T-helper 2 cell treated with Interferon-gamma antibody and Interleukin-4, amounts not matched to agents 100 ng/mL and 5 ng/mL, for 36 hours (primary cell): ENCODE measurements around the gene SLC1A2. TPM values are rescaled to one million over a fixed set of nuclear protein-coding genes. Genes with fewer than 3 reads are reported as not detected.

ENCODE experiments used
- intact Hi-C: fragments of 100-400 bp; cut with micrococcal nuclease; formaldehyde crosslinking; loops from one replicate; pipeline ENCODE4 v1.15.1; 2023
- total RNA-seq: library from RNA; stranded (reverse); gene quantifications from 2 replicates; pipeline ENCODE4 v1.2.3, GENCODE V29; 2022

SLC1A2 gene
- total RNA-seq, 1 donor from 2014 or later = not detected

DNA sequence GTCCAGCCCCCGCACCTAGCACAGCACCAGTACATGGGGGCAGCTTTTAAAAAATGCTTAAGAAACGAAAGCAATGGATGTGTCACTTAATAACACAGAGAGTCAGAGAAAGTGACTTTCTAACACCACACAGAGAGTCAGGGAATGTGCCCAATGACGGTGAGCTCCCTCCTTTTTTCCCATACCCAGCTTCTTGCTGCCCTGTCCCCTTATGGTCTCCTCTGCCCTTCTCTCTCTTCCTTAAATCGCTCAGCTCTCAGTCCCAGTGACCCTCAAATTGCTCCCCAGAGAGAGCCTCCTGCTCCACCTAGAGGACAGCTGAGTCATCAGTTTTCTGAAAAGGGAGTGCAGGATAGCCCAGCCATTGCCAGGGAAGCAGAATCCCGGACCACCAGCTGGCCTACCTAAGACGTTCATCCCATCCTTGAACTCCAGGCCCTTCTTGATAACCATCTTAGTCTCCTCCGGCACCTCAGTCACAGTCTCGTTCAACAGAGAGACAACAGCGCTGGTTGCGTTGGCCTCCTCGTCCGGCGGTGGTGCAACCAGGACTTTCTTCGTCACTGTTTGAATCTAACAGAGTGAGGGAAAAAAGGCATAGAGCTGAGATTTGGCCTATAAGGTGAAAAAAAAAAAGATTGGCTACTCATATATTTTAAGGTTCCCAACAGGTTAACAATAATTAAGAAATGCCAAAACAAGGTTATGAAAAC lies 113.5 kb downstream of the SLC1A2 start:
- intact Hi-C loops = loop anchor here (5.0 to 10.0 kb wide), 2 partner anchors 311 to 379 kb away; no protein-coding TSS in a partner anchor

DNA sequence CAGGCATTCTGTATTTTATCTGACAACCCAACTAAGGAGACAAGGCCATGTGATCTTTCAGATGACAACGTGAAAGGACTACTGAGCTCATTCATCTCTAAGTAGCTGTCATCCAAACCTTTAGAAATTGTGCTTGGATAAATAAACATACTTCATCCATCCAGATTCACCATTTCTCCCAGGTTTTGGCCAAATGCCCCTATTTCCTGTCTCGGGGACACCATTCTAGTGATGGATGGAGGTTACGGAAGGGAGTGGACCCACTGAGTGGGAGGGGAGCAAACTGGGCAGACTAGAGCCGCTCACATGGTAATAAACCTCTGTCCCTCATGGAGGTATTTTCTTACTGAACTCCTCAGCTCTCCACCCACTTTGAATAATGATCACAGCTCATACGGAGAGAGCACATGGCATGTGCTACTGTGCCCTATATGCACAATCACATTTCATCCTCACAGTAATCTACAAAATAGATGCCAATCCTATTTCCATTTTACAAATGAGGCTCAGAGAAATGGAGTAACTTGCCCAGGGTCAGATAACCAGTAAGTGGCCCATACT lies 114.4 kb downstream of the SLC1A2 start:
- intact Hi-C loops = loop anchor here (5.0 to 10.0 kb wide), 2 partner anchors 310 to 378 kb away; no protein-coding TSS in a partner anchor

DNA sequence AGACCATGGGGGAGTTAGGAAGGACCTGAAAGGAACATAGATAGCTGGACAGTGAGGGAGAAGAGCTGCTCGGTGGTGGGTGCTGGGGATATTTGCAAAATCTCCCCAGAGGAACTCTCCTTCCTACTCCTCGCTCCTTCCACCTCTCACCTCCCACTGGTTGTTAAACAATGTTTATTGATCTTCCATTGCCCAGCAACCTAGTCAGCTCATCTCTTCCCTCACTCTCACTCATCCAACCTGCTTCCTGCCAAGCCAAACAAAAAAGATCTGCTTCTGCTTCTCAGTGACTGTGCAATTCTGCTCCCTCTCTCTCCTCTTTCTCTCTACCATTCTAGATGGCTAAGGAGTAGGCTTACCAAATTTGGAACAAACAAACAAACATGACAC lies 115.0 kb downstream of the SLC1A2 start:
- intact Hi-C loops = loop anchor here (10.0 kb wide), 1 partner anchor 310 kb away; no protein-coding TSS in a partner anchor

DNA sequence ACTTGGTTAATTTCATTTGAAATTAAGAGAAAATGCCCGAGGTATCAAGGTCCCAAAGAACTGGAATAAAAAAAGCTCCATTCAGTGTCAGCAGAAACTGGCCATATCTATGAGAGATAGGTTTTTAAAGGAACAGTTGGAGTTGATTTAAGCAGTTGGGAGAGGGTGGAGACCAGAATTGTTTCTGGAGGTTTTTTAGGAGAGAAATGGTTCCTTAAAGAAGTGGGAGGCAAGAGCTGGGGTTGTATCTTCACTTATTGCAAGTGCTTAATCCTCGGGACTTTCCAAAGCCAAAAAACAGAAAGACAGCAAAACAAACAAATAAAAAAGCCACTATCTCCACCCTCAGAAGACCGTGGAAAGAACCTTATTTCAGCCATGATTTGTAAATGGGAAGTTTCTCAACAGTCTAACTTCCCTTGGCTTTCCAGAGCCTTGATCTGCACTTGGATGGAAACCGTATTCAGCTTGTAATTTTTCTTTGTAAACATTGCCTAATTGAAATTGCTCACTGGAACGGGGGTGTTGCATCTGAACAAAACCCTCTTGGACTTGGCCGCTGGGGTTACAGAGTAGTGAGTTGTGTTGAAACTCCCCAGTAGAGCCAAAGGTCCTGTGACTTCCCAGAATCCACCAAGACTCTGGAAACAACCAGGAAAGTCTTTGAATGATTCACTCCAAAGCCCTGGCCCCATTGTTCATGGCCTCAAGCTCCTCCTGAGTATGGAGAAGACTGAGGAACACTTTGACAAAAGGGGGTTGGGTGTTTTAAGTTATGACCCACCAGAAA lies 115.6 kb downstream of the SLC1A2 start:
- intact Hi-C loops = loop anchor here (10.0 kb wide), 1 partner anchor 309 kb away; no protein-coding TSS in a partner anchor

DNA sequence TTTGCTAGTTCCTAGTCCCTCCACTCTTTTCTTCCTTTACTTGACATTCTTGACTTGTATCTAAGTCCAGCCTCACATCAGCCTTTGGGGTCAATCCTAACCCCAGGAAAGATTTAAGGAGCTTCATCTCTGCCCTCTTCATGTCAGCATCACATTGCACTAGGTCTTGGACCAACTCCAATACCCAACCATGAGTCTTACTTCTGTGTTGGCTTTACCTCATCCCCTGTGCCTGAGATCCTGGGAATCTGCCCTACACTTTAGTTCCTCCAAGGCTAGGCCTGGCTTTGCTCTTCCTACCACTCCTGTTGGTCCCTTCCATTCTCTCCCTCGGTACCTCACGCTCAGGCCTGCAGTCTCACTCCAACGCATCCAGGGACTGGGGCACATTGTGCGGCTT lies 117.0 kb downstream of the SLC1A2 start:
- intact Hi-C loops = loop anchor here (10.0 kb wide), 1 partner anchor 308 kb away; no protein-coding TSS in a partner anchor

DNA sequence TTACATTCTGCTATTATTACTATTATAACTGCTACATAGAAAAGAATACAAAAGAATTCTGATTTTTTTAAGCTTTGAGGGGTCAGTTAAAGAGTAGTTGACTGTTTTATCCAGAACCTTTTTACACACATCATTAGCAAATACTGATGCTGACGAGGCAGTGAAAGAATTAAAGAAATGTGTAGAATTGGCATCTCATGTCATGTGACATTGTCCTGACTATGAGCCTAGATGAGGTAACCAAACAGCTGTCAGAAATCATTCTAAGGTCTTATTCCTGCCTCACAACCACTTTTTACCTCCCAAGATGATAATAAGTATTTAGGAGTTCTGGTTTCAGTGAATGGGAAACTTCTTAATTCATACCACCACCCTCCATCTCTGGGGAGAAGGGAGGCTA lies 121.0 kb downstream of the SLC1A2 start:
- intact Hi-C loops = no loop called here

DNA sequence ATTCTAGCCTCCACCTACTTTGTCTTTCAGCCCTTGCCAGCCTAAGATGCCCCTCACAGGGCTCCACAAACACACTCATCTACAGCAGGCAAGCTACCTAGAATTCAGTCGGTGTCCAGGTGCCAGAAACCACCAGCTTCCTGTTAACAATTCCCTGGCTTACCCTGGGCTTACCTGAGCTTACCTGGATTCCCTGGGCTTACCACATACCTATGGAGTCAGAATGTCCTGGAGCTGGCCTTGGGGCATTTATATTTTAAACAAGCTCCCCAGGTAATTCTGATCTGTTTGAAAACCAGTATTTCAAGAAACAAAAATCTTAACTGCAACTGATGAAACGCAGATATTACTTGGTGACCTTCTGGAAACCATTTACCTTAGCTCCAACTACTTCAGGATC lies 123.6 kb downstream of the SLC1A2 start:
- intact Hi-C loops = no loop called here

DNA sequence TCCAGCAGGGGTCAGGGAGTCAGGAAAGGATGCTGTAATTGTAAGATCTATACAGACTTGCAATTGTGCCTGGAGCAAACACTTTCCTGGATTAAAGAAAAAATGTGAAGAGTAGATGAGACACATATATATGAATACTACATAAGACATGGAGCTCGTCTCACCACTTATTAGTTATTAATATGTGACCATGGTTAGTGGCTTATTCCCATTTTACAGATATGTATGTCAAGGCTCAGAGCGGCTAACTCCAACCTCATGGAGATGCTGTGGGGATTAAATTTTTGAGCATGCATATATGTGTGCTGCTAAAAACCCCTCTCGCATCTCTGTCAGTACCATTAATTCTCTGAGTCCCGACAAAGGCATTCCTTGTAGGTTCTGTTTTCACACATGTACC lies 125.7 kb downstream of the SLC1A2 start:
- intact Hi-C loops = no loop called here

DNA sequence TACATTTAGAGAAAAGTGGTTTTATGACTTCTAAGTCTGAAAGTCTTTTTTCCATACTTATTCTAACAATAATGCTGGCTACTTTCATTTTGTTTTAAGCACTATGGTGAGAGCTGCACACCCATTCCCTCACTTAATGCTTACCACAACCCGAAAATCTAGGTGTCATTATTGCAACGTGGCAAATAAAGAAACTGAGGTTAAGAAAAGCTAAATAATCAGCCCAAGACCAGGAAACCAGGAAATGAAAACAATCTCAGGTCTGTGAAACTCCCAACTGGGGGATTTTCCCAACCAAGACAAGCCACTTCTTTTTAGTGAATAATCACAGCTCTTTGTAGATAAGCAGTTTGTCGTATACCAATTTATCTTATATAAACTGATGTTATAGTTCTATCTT lies 126.3 kb downstream of the SLC1A2 start:
- intact Hi-C loops = no loop called here

DNA sequence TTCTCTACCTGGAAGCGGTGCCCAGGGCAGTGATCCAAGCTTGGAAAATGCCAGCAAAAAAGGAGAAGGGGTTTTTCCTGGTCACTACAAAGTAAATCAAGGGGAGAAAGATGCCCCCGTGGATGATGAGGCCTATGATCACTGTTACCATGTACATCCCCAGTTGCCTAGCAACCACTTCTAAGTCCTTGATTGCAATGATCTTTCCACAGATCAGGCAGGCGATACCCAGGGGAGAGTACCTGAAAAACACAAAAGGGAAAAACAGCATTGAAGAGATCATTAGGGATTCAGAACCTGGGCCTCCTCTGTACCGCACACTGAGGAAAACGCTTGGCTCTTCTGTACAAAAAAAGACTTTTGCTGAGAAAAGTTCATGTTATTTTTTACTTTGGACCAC lies 127.1 kb downstream of the SLC1A2 start:
- intact Hi-C loops = no loop called here

DNA sequence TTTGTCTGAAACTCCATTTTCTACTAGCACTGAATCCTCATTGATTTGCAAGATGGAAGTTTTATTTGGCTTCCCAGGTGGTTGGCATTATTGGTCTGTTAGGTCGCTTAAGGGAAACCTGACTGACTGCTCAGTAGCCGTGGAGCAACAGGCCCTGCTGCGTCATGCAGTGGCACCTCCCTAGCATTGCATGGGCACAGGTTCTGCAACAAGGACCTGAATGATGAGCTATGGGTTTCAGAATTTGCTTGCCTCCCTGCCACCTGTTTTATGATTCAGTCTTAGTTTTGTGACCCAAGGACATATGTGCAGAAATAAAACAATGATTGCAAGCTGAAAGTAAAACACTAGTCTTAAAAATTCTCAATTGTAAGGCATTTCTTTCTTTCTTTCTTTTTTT lies 128.5 kb downstream of the SLC1A2 start:
- intact Hi-C loops = no loop called here

DNA sequence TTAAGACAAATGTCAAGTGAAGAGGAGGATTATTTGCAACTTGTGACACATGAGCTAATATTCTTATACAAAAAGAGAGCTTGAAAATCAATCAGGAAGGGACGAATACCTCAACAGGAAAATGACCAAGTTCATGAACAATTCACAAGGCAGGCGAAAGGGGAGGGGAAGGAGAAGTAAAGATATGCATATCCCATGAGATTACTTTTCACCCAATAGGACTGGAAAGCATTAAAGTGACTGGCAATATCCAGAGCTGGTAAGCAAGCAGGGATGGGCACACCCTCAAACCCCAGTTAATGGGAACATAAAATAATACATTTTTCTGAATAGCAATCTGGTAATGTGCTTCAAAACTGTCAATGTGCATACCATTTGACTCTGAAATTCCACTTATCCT lies 129.5 kb downstream of the SLC1A2 start:
- intact Hi-C loops = no loop called here

DNA sequence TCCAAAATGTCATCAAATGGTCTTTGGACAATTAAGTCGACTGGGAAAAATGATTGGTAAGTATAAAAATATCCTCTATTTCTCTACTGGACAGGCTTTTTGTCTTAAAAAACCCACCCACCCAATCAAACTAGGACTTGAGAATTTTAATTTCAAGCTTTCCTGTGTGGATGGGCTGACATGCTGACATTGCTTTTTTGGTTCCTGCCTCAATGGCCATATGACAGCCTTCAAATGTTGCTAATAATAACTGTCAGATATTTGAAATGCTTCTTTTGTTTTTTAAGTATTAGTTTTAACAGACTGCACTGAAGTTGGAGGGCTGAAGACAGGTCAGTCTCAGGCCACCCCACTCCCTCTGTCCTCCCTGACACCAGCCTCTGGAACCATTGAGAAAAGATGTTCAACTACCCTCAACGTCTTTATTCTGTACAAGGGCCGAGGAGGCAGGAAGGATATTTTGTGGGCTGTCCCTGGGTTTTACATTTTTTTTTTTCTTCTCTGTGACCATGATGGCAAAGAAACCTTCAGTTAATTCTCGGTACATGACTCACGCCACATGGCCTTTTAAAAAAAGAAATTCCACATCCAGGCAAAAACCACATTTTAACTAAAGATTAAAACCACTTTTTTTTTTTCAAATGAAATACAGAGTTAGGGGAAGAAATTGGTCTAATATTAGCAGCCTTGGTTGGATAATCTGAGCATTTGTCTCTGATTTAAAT lies 130.4 kb downstream of the SLC1A2 start:
- intact Hi-C loops = no loop called here

DNA sequence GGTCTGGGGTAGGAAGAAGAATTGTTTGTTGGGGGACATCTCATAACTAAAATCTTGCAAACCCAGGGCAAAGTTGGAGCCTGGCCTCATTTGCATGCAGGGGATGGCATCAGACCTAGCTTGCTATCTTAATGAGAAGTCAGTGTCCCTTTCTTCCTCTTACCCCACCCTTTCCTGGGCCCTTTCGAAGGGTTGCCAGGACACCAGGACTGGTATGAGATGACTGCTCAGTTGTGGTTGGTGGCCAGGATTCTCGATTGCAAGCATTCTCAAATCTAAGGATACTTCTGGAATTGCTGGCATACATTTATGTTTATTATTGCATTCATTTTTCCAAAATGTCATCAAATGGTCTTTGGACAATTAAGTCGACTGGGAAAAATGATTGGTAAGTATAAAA lies 131.0 kb downstream of the SLC1A2 start:
- intact Hi-C loops = no loop called here

DNA sequence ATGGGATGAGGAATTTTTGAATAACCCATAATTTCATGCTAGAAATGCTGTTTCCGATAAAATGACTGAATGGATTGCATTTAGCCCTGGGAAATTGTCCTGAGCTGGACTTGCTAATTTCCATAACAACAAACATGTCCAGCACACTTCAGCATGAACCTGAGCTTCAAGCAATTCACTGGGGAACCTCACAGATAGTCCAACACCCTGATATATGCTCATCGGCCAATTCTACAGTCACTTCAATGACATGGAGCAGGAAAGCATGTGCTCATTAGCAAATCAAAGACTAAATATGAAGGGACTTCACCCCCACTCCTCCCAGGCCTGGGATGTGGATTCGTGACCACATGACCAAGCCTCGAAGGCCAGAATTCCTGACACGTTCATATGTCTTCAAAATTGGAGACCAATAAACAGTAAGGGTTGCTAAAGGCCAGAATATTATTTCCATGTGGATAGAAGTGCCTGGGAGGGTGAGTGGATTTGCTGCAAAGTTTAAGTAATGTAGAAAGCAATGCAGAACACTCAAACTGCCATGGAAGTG lies 131.9 kb downstream of the SLC1A2 start:
- intact Hi-C loops = no loop called here

DNA sequence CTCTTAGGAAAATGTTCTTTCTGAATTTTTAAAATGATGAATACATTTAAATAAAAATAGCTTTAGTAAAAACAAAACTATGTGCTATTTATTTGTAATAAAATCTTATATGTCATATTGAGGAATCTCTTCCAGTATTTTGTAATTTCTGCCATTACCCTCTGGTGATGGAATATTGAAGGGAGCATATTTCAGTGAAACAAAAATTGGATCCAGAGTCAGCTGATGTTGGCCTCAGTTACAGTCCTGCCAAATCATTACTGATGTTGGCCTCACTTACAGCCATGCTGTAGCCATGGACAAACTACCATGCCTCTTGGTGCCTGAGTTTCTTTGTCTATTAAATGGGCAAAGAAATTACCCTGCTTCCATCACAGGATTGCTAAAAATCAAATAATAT lies 133.2 kb downstream of the SLC1A2 start:
- intact Hi-C loops = no loop called here

DNA sequence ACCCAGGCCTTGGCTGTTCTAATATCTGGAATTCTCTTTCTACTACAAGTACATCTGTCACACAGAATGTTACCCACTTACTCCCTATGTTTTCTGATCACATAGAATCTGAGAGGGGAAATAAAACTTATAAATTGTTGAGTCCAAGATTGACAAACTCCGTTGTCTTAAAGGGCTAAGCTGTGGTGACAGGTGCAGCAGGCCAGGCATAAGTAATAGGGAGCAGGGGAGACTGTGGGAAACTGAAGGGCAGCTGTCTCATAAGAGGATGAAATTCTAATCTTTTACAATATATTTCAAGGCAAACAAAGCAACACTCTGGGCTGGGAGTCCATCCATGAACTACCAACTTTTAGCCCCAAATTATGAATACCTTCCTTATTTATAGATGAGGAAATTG lies 133.9 kb downstream of the SLC1A2 start:
- intact Hi-C loops = no loop called here

DNA sequence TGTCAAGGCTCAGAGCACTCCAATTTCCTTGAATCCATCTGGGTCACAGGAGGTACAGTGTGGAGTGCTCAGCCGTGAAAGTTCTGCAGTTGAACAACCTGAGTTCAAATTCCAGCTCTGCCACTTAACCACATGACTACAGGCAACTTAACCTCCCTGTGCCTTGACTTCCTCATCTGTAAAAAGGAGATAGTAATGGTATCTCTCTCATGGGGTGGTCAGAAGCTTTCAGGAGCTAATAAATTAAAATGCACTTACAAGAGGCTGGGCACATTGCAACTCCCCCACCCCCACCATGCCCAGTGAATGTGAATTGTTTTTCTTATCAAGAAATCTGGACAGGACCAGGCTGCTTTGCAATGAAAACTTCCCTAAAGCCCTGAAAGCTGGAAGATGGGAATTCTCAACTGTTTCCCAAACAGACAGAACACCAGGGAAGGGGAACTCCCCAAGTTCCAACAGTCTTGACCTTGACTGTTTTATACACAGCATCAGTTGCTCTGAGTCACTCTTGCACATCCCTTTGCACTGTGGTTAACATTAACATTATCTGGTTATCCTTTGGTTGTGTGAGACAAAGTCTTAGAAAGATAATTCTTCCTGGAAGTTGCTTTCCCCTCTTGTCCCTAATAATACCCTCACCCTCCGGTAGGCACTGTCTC lies 137.0 kb downstream of the SLC1A2 start:
- intact Hi-C loops = no loop called here

DNA sequence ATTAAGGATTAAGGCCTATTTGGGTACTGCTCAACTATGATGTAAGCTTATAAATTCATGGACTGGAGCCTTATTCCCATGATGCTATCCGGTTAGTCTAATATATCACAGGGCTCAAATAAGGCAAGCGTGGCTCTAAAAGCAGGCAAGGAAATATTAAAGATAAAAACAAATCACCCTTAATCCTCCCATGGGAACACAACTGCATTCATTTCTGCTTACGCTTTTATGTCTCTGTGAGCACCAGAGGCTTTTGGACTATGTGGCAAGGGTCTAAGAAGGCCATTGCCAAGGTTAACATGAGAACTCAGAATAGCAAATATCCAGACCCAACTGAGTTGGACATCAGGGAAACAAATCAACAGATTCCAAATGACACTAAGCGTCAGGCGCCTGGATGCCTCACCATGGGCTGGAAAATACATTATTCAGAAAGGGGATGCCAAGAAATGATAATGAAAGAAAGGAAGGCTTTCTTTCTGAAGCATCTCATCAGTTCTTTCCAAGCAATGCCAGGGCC lies 138.1 kb downstream of the SLC1A2 start:
- intact Hi-C loops = no loop called here

DNA sequence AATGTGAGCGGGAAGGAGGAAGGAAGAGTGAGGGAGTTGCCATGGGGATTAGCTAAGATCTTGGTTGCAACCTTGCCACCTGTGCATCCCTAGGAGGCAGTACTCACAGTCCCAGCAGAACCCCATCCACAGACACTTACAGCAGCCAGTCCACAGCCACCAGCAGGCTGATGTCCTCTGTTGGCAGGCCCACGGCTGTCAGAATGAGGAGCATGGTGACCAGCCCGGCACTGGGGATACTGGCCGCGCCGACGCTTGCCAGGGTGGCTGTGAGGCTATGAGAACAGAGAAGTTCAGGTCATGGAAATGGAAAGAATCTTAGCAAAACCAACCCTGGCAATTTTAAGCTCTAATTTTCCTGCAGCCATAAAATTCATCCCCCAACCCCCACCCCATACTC lies 138.6 kb downstream of the SLC1A2 start:
- intact Hi-C loops = no loop called here

DNA sequence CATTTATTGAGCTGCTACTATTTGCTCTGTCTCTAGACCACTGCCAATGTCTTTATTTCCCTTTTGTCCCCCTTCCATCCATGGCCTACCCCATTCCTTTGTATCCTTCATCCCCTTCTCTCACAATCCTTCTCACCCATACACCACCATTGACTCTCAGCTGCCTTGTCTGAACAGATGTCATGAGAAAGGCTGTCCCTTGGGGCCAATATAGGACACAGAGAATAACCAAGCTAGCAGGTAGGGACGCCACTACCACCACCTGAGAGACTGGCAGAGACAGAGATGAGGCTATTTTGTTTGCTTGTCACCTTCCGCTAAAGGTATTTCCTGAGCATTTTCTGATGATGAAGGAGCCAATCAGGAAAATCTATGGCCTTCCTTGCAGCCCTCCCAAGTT lies 141.5 kb downstream of the SLC1A2 start:
- intact Hi-C loops = no loop called here
